Measurements from ENCODE around the gene AZI2.

Gene AZI2

GRCh38 chr3:28300345-28300962 is 48.2 kb downstream of the AZI2 start:
- DNase-seq: no peak

- DNase-seq: no peak
Measured at GRCh38 chr3:28299705-28300104, 48.9 kb downstream of the AZI2 start.

- peak; percentile 7 for DNase-seq
Measured at GRCh38 chr3:28295898-28296490, 52.6 kb downstream of the AZI2 start.

- no peak for DNase-seq
Measured at GRCh38 chr3:28294667-28295413, 53.8 kb downstream of the AZI2 start.

- DNase-seq: no peak
Measured at GRCh38 chr3:28292622-28293021, 56.0 kb downstream of the AZI2 start.

GRCh38 chr3:28291577-28291976 is 57.0 kb downstream of the AZI2 start:
- DNase-seq: peak; percentile 24

- DNase-seq: peak; percentile 13
Measured at GRCh38 chr3:28290863-28291300, 57.7 kb downstream of the AZI2 start.

GRCh38 chr3:28287046-28287445 is 61.6 kb downstream of the AZI2 start:
- no peak for DNase-seq

- DNase-seq: peak; percentile 50
Measured at GRCh38 chr3:28286595-28286994, 62.0 kb downstream of the AZI2 start.

- DNase-seq: no peak
Measured at GRCh38 chr3:28280781-28281180, 67.8 kb downstream of the AZI2 start.

- DNase-seq: no peak
Measured at GRCh38 chr3:28279770-28280169, 68.9 kb downstream of the AZI2 start.

- DNase-seq: no peak
Measured at GRCh38 chr3:28278918-28279317, 69.7 kb downstream of the AZI2 start.

GRCh38 chr3:28273837-28274236 is 74.8 kb downstream of the AZI2 start:
- no peak for DNase-seq

Data from CD4-positive, alpha-beta T cell treated with Interleukin-4 for 4 hours (primary cell).